GM12892 (cell line): ENCODE data around the gene LRTM1.

Experiments used
- POLR2A ChIP-seq: IDR thresholded peaks from 2 replicates; pipeline ENCODE4 v1.6.1; 2011; ENCODE audit warnings: low read depth, low read length, control low read depth
- POLR2AphosphoS5 ChIP-seq: IDR thresholded peaks from 2 replicates; pipeline ENCODE4 v1.6.1; 2011; ENCODE audit warnings: low read depth, low read length, control low read depth
- TAF1 ChIP-seq: IDR thresholded peaks from 2 replicates; pipeline ENCODE4 v1.6.1; 2011; ENCODE audit warnings: low read depth, mild to moderate bottlenecking, control low read depth, low read length, borderline replicate concordance

DNA sequence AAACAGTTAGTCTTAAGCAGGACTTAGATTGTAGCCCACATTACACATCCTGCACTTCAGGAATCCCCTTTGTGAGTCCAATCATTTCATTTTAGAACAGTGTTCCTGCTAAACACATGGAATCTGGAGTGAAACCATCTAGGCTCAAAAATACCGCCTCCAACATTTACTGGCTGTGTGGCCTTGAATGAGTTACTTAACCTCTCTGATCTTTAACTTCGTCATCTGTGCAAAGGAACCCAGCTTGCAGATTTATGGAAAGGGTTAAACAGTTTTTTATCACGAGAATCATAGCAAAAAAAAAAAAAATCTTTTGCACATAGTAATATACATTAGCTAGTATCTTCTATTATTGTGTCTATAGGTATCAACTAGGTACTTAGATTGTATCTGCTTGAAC lies 8.0 kb upstream of the LRTM1 start:
- TF ChIP-seq POLR2AphosphoS5 (no peak), POLR2A (no peak), TAF1 (no peak)
